GM12892 (cell line): ENCODE measurements around the gene TAF6.

ENCODE experiments used
- POLR2A ChIP-seq: IDR thresholded peaks from 2 replicates; pipeline ENCODE4 v1.6.1; 2011; ENCODE audit warnings: low read depth, low read length, control low read depth
- POLR2AphosphoS5 ChIP-seq: IDR thresholded peaks from 2 replicates; pipeline ENCODE4 v1.6.1; 2011; ENCODE audit warnings: low read depth, low read length, control low read depth
- TAF1 ChIP-seq: IDR thresholded peaks from 2 replicates; pipeline ENCODE4 v1.6.1; 2011; ENCODE audit warnings: low read depth, mild to moderate bottlenecking, control low read depth, low read length, borderline replicate concordance

- TF ChIP-seq TAF1 = no peak
- TF ChIP-seq POLR2AphosphoS5 = no peak
- TF ChIP-seq POLR2A = no peak
Observed at GRCh38 chr7:100111156-100111555, 8.0 kb downstream of the TAF6 start.
